ENCODE data around the gene YPEL1.
"Not testable (repeated sequence)": the region's sequence is repeated elsewhere in the genome, so short reads cannot be mapped to it uniquely, and the experiment has no call there.

Gene YPEL1

GRCh38 chr22:21686193-21686608, 49.4 kb downstream of the YPEL1 start:
- no peaks in the 10 kb centered on the region for H3K4me1 ChIP-seq (ENCODE audit: control insufficient read depth in 1 of 2, insufficient read depth in 2 of 2, low read length in 2 of 2)
- H3K4me3 ChIP-seq (ENCODE audit: low read depth in 1 of 2, low read length in 2 of 2) = no peak overlapping the region
- no peak overlapping the region for H3K27ac ChIP-seq (ENCODE audit: low read depth, low read length)
- peaks cover 22 to 74% of the 10 kb centered on the region in 2 donors for H3K36me3 ChIP-seq (ENCODE audit: control insufficient read depth in 1 of 2, insufficient read depth in 2 of 2, low read length in 2 of 2)
- H3K9me3 ChIP-seq (ENCODE audit: control insufficient read depth in 1 of 2, low read length in 2 of 2) = no peaks in the 10 kb centered on the region
- H3K9ac ChIP-seq (ENCODE audit: low read depth in 1 of 2, low read length in 2 of 2) = no peak overlapping the region
- H3K27me3 ChIP-seq (ENCODE audit: control insufficient read depth in 1 of 2, insufficient read depth in 2 of 2, low read length in 2 of 2) = no peaks in the 10 kb centered on the region

- H3K9ac ChIP-seq (ENCODE audit: low read depth in 1 of 2, low read length in 2 of 2) = no peak overlapping the region
- no peaks in the 10 kb centered on the region for H3K9me3 ChIP-seq (ENCODE audit: control insufficient read depth in 1 of 2, low read length in 2 of 2)
- H3K27ac ChIP-seq (ENCODE audit: low read depth, low read length) = no peak overlapping the region
- peaks cover 25 to 75% of the 10 kb centered on the region in 2 donors for H3K36me3 ChIP-seq (ENCODE audit: control insufficient read depth in 1 of 2, insufficient read depth in 2 of 2, low read length in 2 of 2)
- no peaks in the 10 kb centered on the region for H3K27me3 ChIP-seq (ENCODE audit: control insufficient read depth in 1 of 2, insufficient read depth in 2 of 2, low read length in 2 of 2)
- H3K4me1 ChIP-seq (ENCODE audit: control insufficient read depth in 1 of 2, insufficient read depth in 2 of 2, low read length in 2 of 2) = no peaks in the 10 kb centered on the region
- H3K4me3 ChIP-seq (ENCODE audit: low read depth in 1 of 2, low read length in 2 of 2) = no peak overlapping the region
These were observed 50.5 kb downstream of the YPEL1 start for GRCh38 chr22:21685164-21685513.

GRCh38 chr22:21684492-21685163, 51.0 kb downstream of the YPEL1 start:
- Histone ChIP-seq H3K9me3 (ENCODE audit: control insufficient read depth in 1 of 2, low read length in 2 of 2) (no peaks in the 10 kb centered on the region), H3K9ac (ENCODE audit: low read depth in 1 of 2, low read length in 2 of 2) (no peak overlapping the region), H3K27me3 (ENCODE audit: control insufficient read depth in 1 of 2, insufficient read depth in 2 of 2, low read length in 2 of 2) (no peaks in the 10 kb centered on the region), H3K4me3 (ENCODE audit: low read depth in 1 of 2, low read length in 2 of 2) (no peak overlapping the region), H3K27ac (ENCODE audit: low read depth, low read length) (no peak overlapping the region), H3K4me1 (ENCODE audit: control insufficient read depth in 1 of 2, insufficient read depth in 2 of 2, low read length in 2 of 2) (no peaks in the 10 kb centered on the region), H3K36me3 (ENCODE audit: control insufficient read depth in 1 of 2, insufficient read depth in 2 of 2, low read length in 2 of 2) (peaks cover 25 to 73% of the 10 kb centered on the region in 2 donors)

GRCh38 chr22:21683401-21683811, 52.2 kb downstream of the YPEL1 start:
- H3K36me3 ChIP-seq (ENCODE audit: control insufficient read depth in 1 of 2, insufficient read depth in 2 of 2, low read length in 2 of 2) = peaks cover 25 to 63% of the 10 kb centered on the region in 2 donors
- no peaks in the 10 kb centered on the region for H3K9me3 ChIP-seq (ENCODE audit: control insufficient read depth in 1 of 2, low read length in 2 of 2)
- H3K9ac ChIP-seq (ENCODE audit: low read depth in 1 of 2, low read length in 2 of 2) = no peak overlapping the region
- H3K4me3 ChIP-seq (ENCODE audit: low read depth in 1 of 2, low read length in 2 of 2) = no peak overlapping the region
- H3K4me1 ChIP-seq (ENCODE audit: control insufficient read depth in 1 of 2, insufficient read depth in 2 of 2, low read length in 2 of 2) = no peaks in the 10 kb centered on the region
- H3K27me3 ChIP-seq (ENCODE audit: control insufficient read depth in 1 of 2, insufficient read depth in 2 of 2, low read length in 2 of 2) = no peaks in the 10 kb centered on the region
- H3K27ac ChIP-seq (ENCODE audit: low read depth, low read length) = no peak overlapping the region

GRCh38 chr22:21682385-21683175, 53.0 kb downstream of the YPEL1 start:
- peaks cover 22 to 66% of the 10 kb centered on the region in 2 donors for H3K36me3 ChIP-seq (ENCODE audit: control insufficient read depth in 1 of 2, insufficient read depth in 2 of 2, low read length in 2 of 2)

GRCh38 chr22:21681566-21682370, 53.8 kb downstream of the YPEL1 start:
- Histone ChIP-seq H3K4me3 (ENCODE audit: low read depth in 1 of 2, low read length in 2 of 2) (no peak overlapping the region), H3K4me1 (ENCODE audit: control insufficient read depth in 1 of 2, insufficient read depth in 2 of 2, low read length in 2 of 2) (no peaks in the 10 kb centered on the region), H3K36me3 (ENCODE audit: control insufficient read depth in 1 of 2, insufficient read depth in 2 of 2, low read length in 2 of 2) (peaks cover 21 to 62% of the 10 kb centered on the region in 2 donors), H3K27ac (ENCODE audit: low read depth, low read length) (no peak overlapping the region), H3K9me3 (ENCODE audit: control insufficient read depth in 1 of 2, low read length in 2 of 2) (no peaks in the 10 kb centered on the region), H3K27me3 (ENCODE audit: control insufficient read depth in 1 of 2, insufficient read depth in 2 of 2, low read length in 2 of 2) (no peaks in the 10 kb centered on the region), H3K9ac (ENCODE audit: low read depth in 1 of 2, low read length in 2 of 2) (no peak overlapping the region)

More at GRCh38 chr22:21682385-21683175, 53.0 kb downstream of the YPEL1 start:
- no peak overlapping the region for H3K9ac ChIP-seq (ENCODE audit: low read depth in 1 of 2, low read length in 2 of 2)
- H3K9me3 ChIP-seq (ENCODE audit: control insufficient read depth in 1 of 2, low read length in 2 of 2) = no peaks in the 10 kb centered on the region
- no peak overlapping the region for H3K27ac ChIP-seq (ENCODE audit: low read depth, low read length)
- H3K4me1 ChIP-seq (ENCODE audit: control insufficient read depth in 1 of 2, insufficient read depth in 2 of 2, low read length in 2 of 2) = no peaks in the 10 kb centered on the region
- H3K27me3 ChIP-seq (ENCODE audit: control insufficient read depth in 1 of 2, insufficient read depth in 2 of 2, low read length in 2 of 2) = no peaks in the 10 kb centered on the region
- H3K4me3 ChIP-seq (ENCODE audit: low read depth in 1 of 2, low read length in 2 of 2) = no peak overlapping the region

- no peaks in the 10 kb centered on the region for H3K9me3 ChIP-seq (ENCODE audit: control insufficient read depth in 1 of 2, low read length in 2 of 2)
- no peaks in the 10 kb centered on the region for H3K27me3 ChIP-seq (ENCODE audit: control insufficient read depth in 1 of 2, insufficient read depth in 2 of 2, low read length in 2 of 2)
- H3K9ac ChIP-seq (ENCODE audit: low read depth in 1 of 2, low read length in 2 of 2) = no peak overlapping the region
- peaks cover 15 to 55% of the 10 kb centered on the region in 2 donors for H3K36me3 ChIP-seq (ENCODE audit: control insufficient read depth in 1 of 2, insufficient read depth in 2 of 2, low read length in 2 of 2)
- no peak overlapping the region for H3K27ac ChIP-seq (ENCODE audit: low read depth, low read length)
- no peak overlapping the region for H3K4me3 ChIP-seq (ENCODE audit: low read depth in 1 of 2, low read length in 2 of 2)
- no peaks in the 10 kb centered on the region for H3K4me1 ChIP-seq (ENCODE audit: control insufficient read depth in 1 of 2, insufficient read depth in 2 of 2, low read length in 2 of 2)
These were observed 54.6 kb downstream of the YPEL1 start for GRCh38 chr22:21680830-21681565.

GRCh38 chr22:21679383-21679782, 56.2 kb downstream of the YPEL1 start:
- no peaks in the 10 kb centered on the region for H3K9me3 ChIP-seq (ENCODE audit: control insufficient read depth in 1 of 2, low read length in 2 of 2)
- H3K4me3 ChIP-seq (ENCODE audit: low read depth in 1 of 2, low read length in 2 of 2) = no peak overlapping the region
- H3K36me3 ChIP-seq (ENCODE audit: control insufficient read depth in 1 of 2, insufficient read depth in 2 of 2, low read length in 2 of 2) = peaks cover 28 to 53% of the 10 kb centered on the region in 2 donors
- no peak overlapping the region for H3K9ac ChIP-seq (ENCODE audit: low read depth in 1 of 2, low read length in 2 of 2)
- no peak overlapping the region for H3K27ac ChIP-seq (ENCODE audit: low read depth, low read length)
- no peaks in the 10 kb centered on the region for H3K4me1 ChIP-seq (ENCODE audit: control insufficient read depth in 1 of 2, insufficient read depth in 2 of 2, low read length in 2 of 2)
- no peaks in the 10 kb centered on the region for H3K27me3 ChIP-seq (ENCODE audit: control insufficient read depth in 1 of 2, insufficient read depth in 2 of 2, low read length in 2 of 2)

- H3K4me3 ChIP-seq (ENCODE audit: low read depth in 1 of 2, low read length in 2 of 2); H3K9ac ChIP-seq (ENCODE audit: low read depth in 1 of 2, low read length in 2 of 2); H3K27me3 ChIP-seq (ENCODE audit: control insufficient read depth in 1 of 2, insufficient read depth in 2 of 2, low read length in 2 of 2); H3K4me1 ChIP-seq (ENCODE audit: control insufficient read depth in 1 of 2, insufficient read depth in 2 of 2, low read length in 2 of 2); H3K27ac ChIP-seq (ENCODE audit: low read depth, low read length); H3K9me3 ChIP-seq (ENCODE audit: control insufficient read depth in 1 of 2, low read length in 2 of 2): not testable (repeated sequence)
- peaks cover 28 to 58% of the 10 kb centered on the region in 2 donors for H3K36me3 ChIP-seq (ENCODE audit: control insufficient read depth in 1 of 2, insufficient read depth in 2 of 2, low read length in 2 of 2)
These were observed 56.8 kb downstream of the YPEL1 start for GRCh38 chr22:21678842-21679241.

All from duodenal mucosa (tissue), 2 donors.